Calu3 (cell line): ENCODE data around the gene TUFM. TPM values are rescaled to one million over a fixed set of nuclear protein-coding genes. Genes with fewer than 3 reads are reported as not detected.

Experiments
- BruUV-seq: library from RNA; stranded (reverse); fragments of 400-500 nt; replicated peaks from 2 replicates; lab custom pipeline; 2021; lab: Mats Ljungman, UMichigan
- CTCF ChIA-PET: fragments of 300-600 bp; sonication (Branson Sonifier 250); formaldehyde crosslinking; loops from one replicate; lab custom pipeline; 2022; ENCODE audit warnings: antibody characterized with exemption; lab: Charles Lee
- DNase-seq: peaks from one replicate; pipeline ENCODE4 v3.0.0; 2022
- H3K27ac Mint-ChIP-seq: one replicate; pipeline ENCODE4 v1.8.0; 2022; ENCODE audit warnings: mixed read lengths; ENCODE audit not compliant: unreplicated experiment
- H3K27me3 Mint-ChIP-seq: one replicate; pipeline ENCODE4 v1.8.0; 2022; ENCODE audit warnings: mixed read lengths; ENCODE audit not compliant: unreplicated experiment
- H3K36me3 Mint-ChIP-seq: one replicate; pipeline ENCODE4 v1.8.0; 2022; ENCODE audit warnings: mild to moderate bottlenecking, moderate library complexity, mixed read lengths; ENCODE audit not compliant: insufficient read depth, unreplicated experiment
- H3K4me1 Mint-ChIP-seq: one replicate; pipeline ENCODE4 v1.8.0; 2022; ENCODE audit warnings: mild to moderate bottlenecking, low read depth, mixed read lengths; ENCODE audit not compliant: unreplicated experiment
- H3K4me3 Mint-ChIP-seq: one replicate; pipeline ENCODE4 v1.8.0; 2022; ENCODE audit warnings: mild to moderate bottlenecking, low read depth, moderate library complexity, mixed read lengths; ENCODE audit not compliant: unreplicated experiment
- H3K9me3 Mint-ChIP-seq: one replicate; pipeline ENCODE4 v1.8.0; 2022; ENCODE audit warnings: low read depth, mixed read lengths; ENCODE audit not compliant: unreplicated experiment
- CTCF ChIP-seq: fragments of 200-600 bp; IDR thresholded peaks from one replicate; pipeline ENCODE4 v1.8.0; 2022; ENCODE audit warnings: antibody characterized with exemption; ENCODE audit not compliant: unreplicated experiment
- intact Hi-C: fragments of 100-400 bp; cut with micrococcal nuclease; formaldehyde crosslinking; loops from one replicate; pipeline ENCODE4 v1.10.0; 2022; ENCODE audit not compliant: unreplicated experiment
- total RNA-seq: library from RNA; stranded (reverse); gene quantifications from 2 replicates; pipeline ENCODE4 v1.2.3, GENCODE V29; 2022

TUFM gene
- total RNA-seq, 1 experiment from 2014 or later = 273 TPM

GRCh38 chr16:28865001-28865688, 19.0 kb upstream of the TUFM start:
- TF ChIP-seq CTCF = no peak
- Mint-ChIP-seq H3K27ac (peak overlapping the region; percentile 89), H3K27me3 (no peaks in the 10 kb centered on the region), H3K4me1 (peaks cover 31% of the 10 kb centered on the region), H3K4me3 (peak overlapping the region; percentile 93), H3K9me3 (no peaks in the 10 kb centered on the region), H3K36me3 (peaks cover 61% of the 10 kb centered on the region)
- intact Hi-C loops = no loop called here
- DNase-seq = no peak
- BruUV-seq = TSS peak; percentile 72
- CTCF ChIA-PET = interaction anchor here (1.0 kb wide), 1 partner anchor 80 kb away, joined by 3 read pairs; no protein-coding TSS in a partner anchor

GRCh38 chr16:28863929-28864793, 18.0 kb upstream of the TUFM start:
- Mint-ChIP-seq H3K9me3 (no peaks in the 10 kb centered on the region), H3K27ac (peak overlapping the region; percentile 89), H3K36me3 (peaks cover 51% of the 10 kb centered on the region), H3K4me1 (peaks cover 31% of the 10 kb centered on the region), H3K27me3 (no peaks in the 10 kb centered on the region), H3K4me3 (peak overlapping the region; percentile 93)
- no peak for TF ChIP-seq CTCF
- no TSS peak for BruUV-seq
- CTCF ChIA-PET = interaction anchor here (0.5 to 2.0 kb wide), 5 partner anchors 9 to 86 kb away, joined by 3 to 7 read pairs (median 3); partner anchors contain the start of gene NFATC2IP
- intact Hi-C loops = loop anchor here (1.0 to 5.0 kb wide), 2 partner anchors 18 to 83 kb away; partner anchors contain the start of gene TUFM
- DNase-seq = peak; percentile 19

GRCh38 chr16:28859326-28859725, 13.2 kb upstream of the TUFM start:
- no TSS peak for BruUV-seq
- Mint-ChIP-seq H3K4me1 (peaks cover 12% of the 10 kb centered on the region), H3K27me3 (no peaks in the 10 kb centered on the region), H3K36me3 (peaks cover 27% of the 10 kb centered on the region), H3K9me3 (no peaks in the 10 kb centered on the region), H3K27ac (no peak overlapping the region), H3K4me3 (no peak overlapping the region)
- DNase-seq = no peak
- intact Hi-C loops = no loop called here
- no peak for TF ChIP-seq CTCF
- CTCF ChIA-PET = no interaction called here

- CTCF ChIA-PET = interaction anchor here (1.0 kb wide), 1 partner anchor 86 kb away, joined by 3 read pairs; no protein-coding TSS in a partner anchor
- no peaks in the 10 kb centered on the region for H3K27me3 Mint-ChIP-seq
- intact Hi-C loops = no loop called here
- no peak for DNase-seq
- no TSS peak for BruUV-seq
- H3K4me1 Mint-ChIP-seq = peaks cover 9% of the 10 kb centered on the region
- H3K4me3 Mint-ChIP-seq = no peak overlapping the region
- H3K27ac Mint-ChIP-seq = no peak overlapping the region
- TF ChIP-seq CTCF = no peak
- no peaks in the 10 kb centered on the region for H3K9me3 Mint-ChIP-seq
- peaks cover 18% of the 10 kb centered on the region for H3K36me3 Mint-ChIP-seq
Observed at GRCh38 chr16:28858421-28858820, 12.3 kb upstream of the TUFM start.
